Measurements from ENCODE around the gene KYAT1.
"Not testable (repeated sequence)": the region's sequence is repeated elsewhere in the genome, so short reads cannot be mapped to it uniquely, and the experiment has no call there.

The KYAT1 gene

GRCh38 chr9:128843171-128843570 lies 38.6 kb downstream of the KYAT1 start:
- DNase-seq, result not testable (repeated sequence)

GRCh38 chr9:128841694-128842492 lies 39.9 kb downstream of the KYAT1 start:
- no peak for DNase-seq

- no peak for DNase-seq
These were observed 41.2 kb downstream of the KYAT1 start for GRCh38 chr9:128840524-128840923.

DNA sequence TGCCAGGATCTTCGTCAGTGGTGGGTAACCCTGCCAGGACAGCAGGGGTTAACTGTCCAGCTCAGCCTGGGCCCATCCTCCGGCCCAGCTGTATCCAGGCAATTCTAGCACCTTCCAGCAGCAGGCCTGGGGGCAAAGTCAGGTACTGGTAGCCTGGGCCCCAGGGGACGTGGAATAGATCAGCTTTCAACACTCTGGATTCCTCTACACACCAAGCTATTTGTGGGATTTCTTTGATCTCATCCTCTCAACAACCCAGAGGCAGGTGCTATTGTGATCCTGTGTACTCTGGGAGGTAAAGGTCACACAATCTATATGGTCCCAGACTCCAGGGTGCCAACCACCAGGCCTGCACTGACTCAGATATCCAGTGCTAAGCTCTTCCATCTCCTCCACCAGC lies 43.4 kb downstream of the KYAT1 start:
- DNase-seq, result no peak

DNA sequence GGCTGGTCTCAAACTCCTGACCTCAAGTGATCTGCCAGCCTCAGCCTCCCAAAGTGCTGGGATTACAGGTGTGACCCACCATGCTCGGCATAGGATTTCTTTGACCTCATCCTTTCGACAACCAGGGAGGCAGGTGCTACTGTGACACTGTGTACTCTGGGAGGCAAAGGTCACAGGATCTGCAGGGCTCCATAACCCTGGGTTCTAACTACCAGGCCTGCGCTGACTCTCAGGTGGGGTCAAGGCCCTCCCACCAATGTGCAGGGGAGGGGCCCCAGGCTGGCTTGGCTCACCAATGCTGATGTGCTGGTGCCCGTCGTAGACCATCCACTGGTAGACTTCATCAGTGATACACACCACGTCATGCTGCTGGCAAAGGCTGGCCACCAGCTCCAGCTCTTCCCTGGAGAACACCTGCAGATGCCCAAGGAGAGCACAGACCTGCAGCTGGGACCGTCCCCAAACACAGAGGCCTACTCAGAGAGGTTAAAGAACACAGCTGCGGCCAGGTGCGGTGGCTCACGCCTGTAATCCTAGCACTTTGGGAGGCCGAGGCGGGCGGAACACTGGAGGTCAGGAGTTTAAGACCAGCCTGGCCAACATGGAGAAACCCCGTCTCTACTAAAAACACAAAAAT lies 45.1 kb downstream of the KYAT1 start:
- DNase-seq, result no peak

DNA sequence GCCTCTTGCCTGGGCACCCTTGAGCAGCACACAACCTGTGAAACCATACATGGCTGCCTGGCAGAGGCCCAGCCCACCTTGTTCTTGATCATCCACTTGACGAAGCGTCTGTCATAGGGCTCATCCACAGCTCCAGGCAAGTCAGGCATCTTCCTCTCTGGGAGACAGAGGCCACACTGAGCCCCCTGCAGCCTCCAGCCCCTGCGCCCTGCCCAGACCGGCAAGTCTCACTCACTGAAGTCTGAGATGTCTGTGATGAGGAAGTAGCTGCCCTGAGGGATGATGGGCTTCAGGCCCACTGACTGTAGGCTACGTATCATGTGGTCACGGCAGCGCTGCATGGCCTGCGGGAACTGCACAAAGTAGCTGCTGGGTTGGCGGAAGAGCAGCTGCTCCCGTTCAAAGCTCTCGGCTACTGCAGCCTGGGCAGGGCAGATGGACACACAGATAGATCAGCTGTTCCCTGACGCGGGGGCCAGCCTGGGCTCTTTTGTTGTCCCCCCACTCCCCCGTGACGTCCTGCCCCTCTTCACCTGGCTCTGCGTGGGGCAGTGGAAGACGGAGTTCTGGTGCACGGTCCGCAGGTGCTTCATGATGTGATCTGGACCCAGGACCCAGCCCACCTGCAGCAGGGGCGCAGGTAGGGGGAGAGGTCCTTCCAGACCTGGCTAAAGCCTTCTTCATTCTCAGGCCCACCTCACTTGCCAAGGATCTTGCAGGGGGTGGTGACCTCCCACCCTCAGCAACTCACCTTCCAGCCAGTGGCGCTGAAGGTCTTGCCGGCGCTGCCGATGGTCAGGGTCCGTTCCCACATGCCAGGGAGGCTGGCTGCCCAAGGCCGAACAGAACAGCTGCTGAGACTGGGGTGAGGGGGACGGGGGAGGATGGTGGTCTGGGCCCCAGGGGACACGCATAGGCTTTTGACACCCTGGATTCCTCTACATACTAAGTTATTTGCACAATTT lies 46.2 kb downstream of the KYAT1 start:
- no peak for DNase-seq

DNA sequence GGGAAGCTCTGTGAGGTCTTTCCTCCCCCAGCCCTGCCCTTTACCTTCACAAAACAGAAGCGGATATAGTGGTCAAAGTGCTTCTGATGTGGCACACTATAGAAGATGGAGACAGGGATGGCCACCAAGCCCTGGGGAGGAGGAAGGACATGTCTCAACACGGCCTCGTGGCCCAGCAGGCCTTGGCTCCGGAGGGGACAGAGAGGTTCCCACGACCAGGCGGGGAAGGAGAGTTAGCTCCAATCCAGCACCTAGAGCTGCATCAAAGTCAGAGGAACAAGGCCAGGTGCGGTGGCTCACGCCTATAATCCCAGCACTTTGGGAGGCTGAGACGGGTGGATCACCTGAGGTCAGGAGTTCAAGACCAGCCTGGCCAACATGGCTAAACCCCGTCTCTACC lies 48.1 kb downstream of the KYAT1 start:
- no peak for DNase-seq

- DNase-seq, result peak; percentile 56 to 95 (median 89)
These were observed 52.1 kb downstream of the KYAT1 start, which contains the start of gene SPOUT1 for GRCh38 chr9:128829477-128830251. SPOUT1 (minus strand) TSS chr9:128829794; CDS start chr9:128829780, 14 bp downstream.

- DNase-seq, result no peak
These were observed 52.9 kb downstream of the KYAT1 start for GRCh38 chr9:128828719-128829452.

DNA sequence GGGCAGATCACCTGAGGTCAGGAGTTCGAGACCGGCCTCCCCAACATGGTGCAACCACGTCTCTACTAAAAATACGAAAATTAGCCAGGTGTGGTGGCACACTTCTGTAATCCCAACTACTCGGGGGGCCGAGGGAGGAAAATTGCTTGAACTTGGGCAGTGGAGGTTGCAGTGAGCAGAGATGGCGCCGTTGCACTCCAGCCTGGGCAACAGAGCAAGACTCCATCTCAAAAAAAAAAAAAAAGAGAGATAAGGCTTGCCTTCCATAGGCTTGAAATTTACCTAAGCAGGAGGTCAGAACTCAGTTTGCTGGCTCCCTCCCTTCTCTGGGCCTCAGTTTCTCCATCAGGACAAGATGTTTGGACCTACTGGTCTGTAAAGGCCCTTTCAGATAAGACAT lies 53.5 kb downstream of the KYAT1 start:
- DNase-seq, result no peak

GRCh38 chr9:128825923-128826700 lies 55.6 kb downstream of the KYAT1 start:
- no peak for DNase-seq

DNA sequence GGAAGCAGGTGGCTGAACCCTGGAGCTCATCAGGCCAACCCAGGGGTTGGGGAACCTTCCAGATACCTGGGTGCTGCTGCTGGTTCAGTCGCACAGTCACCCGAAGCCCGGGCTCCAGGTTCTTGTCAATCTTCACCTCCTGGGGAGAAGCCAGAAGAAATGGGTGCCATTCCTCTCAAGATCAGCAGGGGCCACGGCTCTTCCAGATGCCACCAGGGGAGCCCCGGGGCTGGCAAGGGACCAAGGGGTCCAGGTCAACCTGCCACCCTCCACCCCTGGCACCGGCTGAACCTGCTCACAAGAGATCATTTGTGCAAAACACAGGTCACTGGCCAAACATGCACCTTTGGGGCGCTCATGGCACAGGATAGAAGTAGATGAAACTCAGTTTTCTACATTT lies 56.8 kb downstream of the KYAT1 start:
- no peak for DNase-seq

GRCh38 chr9:128823903-128824406 lies 57.8 kb downstream of the KYAT1 start:
- no peak for DNase-seq

DNA sequence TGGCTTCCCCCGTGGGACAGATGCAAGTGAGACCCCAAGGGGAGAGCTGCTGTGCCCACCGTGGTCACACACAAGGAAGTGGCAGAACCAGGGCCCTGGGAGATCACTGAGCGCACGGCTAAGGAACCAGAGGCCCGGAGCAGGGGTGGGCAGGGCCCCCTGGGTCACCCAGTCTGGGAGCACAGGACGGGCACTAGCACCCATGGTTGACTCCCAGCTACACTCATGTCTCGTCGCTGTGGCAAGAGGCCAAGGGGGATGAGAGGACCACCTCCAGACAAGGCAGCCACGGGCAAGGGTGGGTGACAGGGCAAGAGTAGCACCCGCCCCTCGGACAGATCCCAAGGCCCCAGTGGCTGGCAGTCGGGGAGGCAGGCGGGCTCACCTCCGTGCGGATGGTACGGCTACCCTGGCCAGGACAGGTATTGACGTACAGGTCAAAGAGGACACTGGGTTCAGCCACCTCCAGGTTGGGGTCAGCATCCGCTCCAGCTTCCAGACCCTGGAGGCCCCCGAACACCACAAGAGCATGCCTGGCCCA lies 58.3 kb downstream of the KYAT1 start:
- DNase-seq, result no peak

- DNase-seq, result no peak
These were observed 59.2 kb downstream of the KYAT1 start for GRCh38 chr9:128822407-128823042.

DNA sequence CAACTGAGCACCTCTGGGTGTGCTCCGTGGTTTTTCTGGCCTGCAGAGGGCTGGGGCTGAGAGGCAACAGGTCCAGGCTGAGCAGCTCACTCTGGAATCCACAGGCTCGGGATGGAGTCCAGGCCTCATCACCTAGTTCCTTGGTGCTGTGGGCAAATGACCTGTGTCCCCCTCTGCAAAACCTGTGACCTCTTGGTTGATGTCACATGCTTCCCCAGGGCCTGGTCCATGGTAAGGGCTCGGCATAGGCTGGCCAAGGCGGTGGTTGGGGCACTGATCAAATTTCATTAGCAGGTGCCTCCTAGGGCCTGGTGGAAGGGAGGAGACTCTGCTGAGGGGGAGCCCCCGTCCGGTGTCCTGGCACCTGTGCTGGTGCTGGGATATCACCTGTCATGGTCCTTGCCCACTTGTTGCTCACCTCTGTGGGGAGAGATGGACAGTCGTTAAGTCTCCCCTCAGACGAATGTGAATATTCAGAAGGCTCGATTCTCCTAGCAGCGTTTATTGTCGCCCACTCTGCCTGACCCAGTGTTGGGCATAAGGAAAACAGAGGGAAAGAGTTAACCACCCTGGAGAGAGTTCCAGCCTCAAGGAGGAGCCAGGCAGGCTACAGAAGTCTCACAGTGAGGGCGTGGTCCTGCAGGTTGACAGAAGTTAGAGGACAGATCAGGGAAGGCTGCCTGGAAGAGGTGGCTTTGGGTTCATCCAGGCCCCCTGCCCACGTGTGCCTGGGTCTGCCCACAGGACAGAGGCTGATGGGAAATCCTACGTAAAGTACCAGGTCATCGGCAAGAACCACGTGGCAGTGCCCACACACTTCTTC lies 60.0 kb downstream of the KYAT1 start:
- DNase-seq, result no peak
